Dedifferentiated amniotic fluid mesenchymal stem cell (primary cell): ENCODE results near the gene PAF1.
"Not testable (repeated sequence)": the region's sequence is repeated elsewhere in the genome, so short reads cannot be mapped to it uniquely, and the experiment has no call there.

ENCODE experiments used
- DNase-seq: peaks from one replicate; pipeline ENCODE4 v3.0.0-alpha.2; 2016; ENCODE audit errors: extremely low spot score

PAF1 gene

GRCh38 chr19:39355253-39355652, 35.7 kb downstream of the PAF1 start:
- DNase-seq = no peak

- DNase-seq = no peak
Measured at GRCh38 chr19:39352381-39353255, 38.3 kb downstream of the PAF1 start.

- no peak for DNase-seq
Measured at GRCh38 chr19:39351537-39352064, 39.3 kb downstream of the PAF1 start.

GRCh38 chr19:39350156-39350555, 40.8 kb downstream of the PAF1 start:
- no peak for DNase-seq

GRCh38 chr19:39349326-39349725, 41.6 kb downstream of the PAF1 start:
- DNase-seq = no peak

- no peak for DNase-seq
Measured at GRCh38 chr19:39347332-39348164, 43.4 kb downstream of the PAF1 start.

GRCh38 chr19:39345956-39346355, 45.0 kb downstream of the PAF1 start:
- no peak for DNase-seq

- DNase-seq = no peak
Measured at GRCh38 chr19:39342647-39343305, 48.1 kb downstream of the PAF1 start.

GRCh38 chr19:39341719-39342604, 48.9 kb downstream of the PAF1 start, which contains the start of gene SAMD4B:
Gene SAMD4B, plus strand, starts transcription at chr19:39342421. Its CDS starts 14,473 bp downstream, at chr19:39356894.
- peak; percentile 97 for DNase-seq

GRCh38 chr19:39341129-39341718, 49.7 kb downstream of the PAF1 start:
- no peak for DNase-seq

- not testable (repeated sequence) for DNase-seq
Measured at GRCh38 chr19:39340156-39340555, 50.8 kb downstream of the PAF1 start.

- no peak for DNase-seq
Measured at GRCh38 chr19:39339674-39340073, 51.2 kb downstream of the PAF1 start.

- DNase-seq = no peak
Measured at GRCh38 chr19:39336483-39336882, 54.4 kb downstream of the PAF1 start.
